ENCODE results near the gene HRNR. TPM values are rescaled to one million over a fixed set of nuclear protein-coding genes. Genes with fewer than 3 reads are reported as not detected.
"Not testable (repeated sequence)": the region's sequence is repeated elsewhere in the genome, so short reads cannot be mapped to it uniquely, and the experiment has no call there.

The HRNR gene
- total RNA-seq, result under 1 TPM in 1 of 2 donors, not detected in 1; 0.05 TPM
- long read RNA-seq, donor 1, result 0 reads
- long read RNA-seq, donor 2, result 0 reads

GRCh38 chr1:152224093-152224492 lies at the start of gene HRNR:
Gene HRNR, minus strand, starts transcription at chr1:152224193. Its CDS starts 940 bp downstream, at chr1:152223253.
- intact Hi-C loops (cut with DNase I), result no loop called here

GRCh38 chr1:152256394-152256793 lies 32.4 kb upstream of the HRNR start:
- DNase-seq (ENCODE audit: low spot score); intact Hi-C loops (cut with DNase I): not testable (repeated sequence)

More at GRCh38 chr1:152224093-152224492, at the start of gene HRNR:
- no peak for DNase-seq (ENCODE audit: low spot score)

GRCh38 chr1:152252157-152252556 lies 28.2 kb upstream of the HRNR start:
- DNase-seq (ENCODE audit: low spot score), result no peak
- intact Hi-C loops (cut with DNase I), result no loop called here

- intact Hi-C loops (cut with DNase I), result no loop called here
- no peak for DNase-seq (ENCODE audit: low spot score)
Measured at GRCh38 chr1:152251391-152251790, 27.4 kb upstream of the HRNR start.

- intact Hi-C loops (cut with DNase I), result no loop called here
- DNase-seq (ENCODE audit: low spot score), result no peak
Measured at GRCh38 chr1:152247316-152247715, 23.3 kb upstream of the HRNR start.

GRCh38 chr1:152244576-152245273 lies 20.7 kb upstream of the HRNR start:
- intact Hi-C loops (cut with DNase I), result no loop called here
- no peak for DNase-seq (ENCODE audit: low spot score)

- intact Hi-C loops (cut with DNase I), result no loop called here
- no peak for DNase-seq (ENCODE audit: low spot score)
Measured at GRCh38 chr1:152237093-152237492, 13.1 kb upstream of the HRNR start.

- intact Hi-C loops (cut with DNase I), result no loop called here
- no peak for DNase-seq (ENCODE audit: low spot score)
Measured at GRCh38 chr1:152228831-152229230, 4.8 kb upstream of the HRNR start.

- no peak for DNase-seq (ENCODE audit: low spot score)
- intact Hi-C loops (cut with DNase I), result no loop called here
Measured at GRCh38 chr1:152227310-152227928, 3.4 kb upstream of the HRNR start.

- DNase-seq (ENCODE audit: low spot score), result no peak
- intact Hi-C loops (cut with DNase I), result no loop called here
Measured at GRCh38 chr1:152225678-152226077, 1.7 kb upstream of the HRNR start.

GRCh38 chr1:152220166-152221163 lies 3.5 kb downstream of the HRNR start:
- peak; percentile 80 for DNase-seq (ENCODE audit: low spot score)
- intact Hi-C loops (cut with DNase I), result no loop called here

GRCh38 chr1:152219438-152219837 lies 4.6 kb downstream of the HRNR start:
- intact Hi-C loops (cut with DNase I), result not testable (repeated sequence)
- peak; percentile 74 for DNase-seq (ENCODE audit: low spot score)

GRCh38 chr1:152218762-152219436 lies 5.1 kb downstream of the HRNR start:
- peak; percentile 81 for DNase-seq (ENCODE audit: low spot score)
- intact Hi-C loops (cut with DNase I), result no loop called here

- intact Hi-C loops (cut with DNase I), result not testable (repeated sequence)
- DNase-seq (ENCODE audit: low spot score), result peak; percentile 80
Measured at GRCh38 chr1:152215604-152216003, 8.4 kb downstream of the HRNR start.

- DNase-seq (ENCODE audit: low spot score), result peak; percentile 85
- intact Hi-C loops (cut with DNase I), result not testable (repeated sequence)
Measured at GRCh38 chr1:152214911-152215310, 9.1 kb downstream of the HRNR start.

GRCh38 chr1:152198982-152199381 lies 25.0 kb downstream of the HRNR start:
- DNase-seq (ENCODE audit: low spot score), result no peak
- intact Hi-C loops (cut with DNase I), result no loop called here

- intact Hi-C loops (cut with DNase I), result no loop called here
Measured at GRCh38 chr1:152197361-152197941, 26.5 kb downstream of the HRNR start.

GRCh38 chr1:152191711-152192110 lies 32.3 kb downstream of the HRNR start:
- intact Hi-C loops (cut with DNase I), result no loop called here
- DNase-seq (ENCODE audit: low spot score), result no peak

More at GRCh38 chr1:152197361-152197941, 26.5 kb downstream of the HRNR start:
- no peak for DNase-seq (ENCODE audit: low spot score)

- intact Hi-C loops (cut with DNase I), result no loop called here
Measured at GRCh38 chr1:152191260-152191659, 32.7 kb downstream of the HRNR start.

More at GRCh38 chr1:152191260-152191659, 32.7 kb downstream of the HRNR start:
- DNase-seq (ENCODE audit: low spot score), result no peak
